ENCODE data around the gene KRTAP10-1. TPM values are rescaled to one million over a fixed set of nuclear protein-coding genes. Genes with fewer than 3 reads are reported as not detected.

Gene KRTAP10-1
- total and polyA plus RNA-seq, 8 donors = not detected

DNA sequence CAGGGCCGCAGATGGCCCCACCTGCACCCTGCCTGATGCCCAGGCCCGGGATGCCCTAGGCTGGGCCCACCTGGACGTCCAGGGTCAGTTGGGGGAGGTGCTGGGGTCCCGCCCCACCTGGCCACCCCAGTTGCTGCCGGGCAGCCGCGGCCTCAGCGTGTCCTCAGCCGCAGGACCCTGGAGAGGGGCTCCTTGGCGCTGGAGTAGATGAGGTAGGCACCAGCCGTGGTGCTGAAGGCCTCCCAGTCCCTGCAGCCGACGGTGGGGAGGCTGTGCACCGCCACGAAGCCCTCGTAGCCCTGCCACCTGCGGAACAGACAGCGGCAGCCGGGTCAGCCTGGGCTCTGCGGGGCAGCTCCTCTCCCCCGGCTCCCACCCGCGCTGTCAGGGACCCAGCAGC, 40.4 kb downstream of the KRTAP10-1 start:
- FAIRE-seq (no peak), DNase-seq (peak in 2 of 6 donors; percentile 50 to 58), ATAC-seq (no peak)
- no peaks in the 10 kb centered on the region for H3K9me3 ChIP-seq
- no peaks in the 10 kb centered on the region for H3K27me3 ChIP-seq
- H3K4me1 ChIP-seq = no peaks in the 10 kb centered on the region
- 80 to 83% methylated on average over 21 to 23 of the region's 23 CpGs for WGBS, 2 donors
- no peak overlapping the region for H3K27ac ChIP-seq
- TF ChIP-seq, protein P1, sequence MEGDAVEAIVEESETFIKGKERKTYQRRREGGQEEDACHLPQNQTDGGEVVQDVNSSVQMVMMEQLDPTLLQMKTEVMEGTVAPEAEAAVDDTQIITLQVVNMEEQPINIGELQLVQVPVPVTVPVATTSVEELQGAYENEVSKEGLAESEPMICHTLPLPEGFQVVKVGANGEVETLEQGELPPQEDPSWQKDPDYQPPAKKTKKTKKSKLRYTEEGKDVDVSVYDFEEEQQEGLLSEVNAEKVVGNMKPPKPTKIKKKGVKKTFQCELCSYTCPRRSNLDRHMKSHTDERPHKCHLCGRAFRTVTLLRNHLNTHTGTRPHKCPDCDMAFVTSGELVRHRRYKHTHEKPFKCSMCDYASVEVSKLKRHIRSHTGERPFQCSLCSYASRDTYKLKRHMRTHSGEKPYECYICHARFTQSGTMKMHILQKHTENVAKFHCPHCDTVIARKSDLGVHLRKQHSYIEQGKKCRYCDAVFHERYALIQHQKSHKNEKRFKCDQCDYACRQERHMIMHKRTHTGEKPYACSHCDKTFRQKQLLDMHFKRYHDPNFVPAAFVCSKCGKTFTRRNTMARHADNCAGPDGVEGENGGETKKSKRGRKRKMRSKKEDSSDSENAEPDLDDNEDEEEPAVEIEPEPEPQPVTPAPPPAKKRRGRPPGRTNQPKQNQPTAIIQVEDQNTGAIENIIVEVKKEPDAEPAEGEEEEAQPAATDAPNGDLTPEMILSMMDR (IDR thresholded peaks at IDR 0.05) = no peak
- H3K36me3 ChIP-seq = no peaks in the 10 kb centered on the region
- H3K4me3 ChIP-seq = no peak overlapping the region
- intact Hi-C loops (cut with DNase I) = no loop called here

DNA sequence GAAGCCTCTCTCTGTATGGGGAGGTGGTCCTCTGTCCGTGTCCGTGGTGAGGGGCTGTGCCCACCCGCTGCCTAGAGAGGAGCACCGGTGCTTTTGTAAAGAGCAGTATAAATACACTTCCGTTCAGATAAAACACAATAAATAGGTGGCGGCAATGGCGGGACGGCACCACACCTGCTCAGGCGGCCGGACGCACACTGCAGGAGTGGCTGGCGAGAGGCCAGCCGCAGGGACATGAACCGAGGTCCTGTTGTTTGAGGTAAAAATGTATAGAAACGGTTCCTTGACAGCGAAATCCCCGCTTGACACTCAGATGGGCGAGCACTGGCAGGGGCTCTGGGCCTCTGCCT, 40.8 kb downstream of the KRTAP10-1 start:
- Histone ChIP-seq H3K9me3 (no peaks in the 10 kb centered on the region), H3K36me3 (no peaks in the 10 kb centered on the region), H3K27ac (no peak overlapping the region), H3K27me3 (no peaks in the 10 kb centered on the region), H3K4me1 (no peaks in the 10 kb centered on the region), H3K4me3 (no peak overlapping the region)
- WGBS, 2 donors = 61 to 78% methylated on average over 17 to 18 of the region's 18 CpGs
- ATAC-seq (no peak), DNase-seq (peak in 1 of 6 donors; percentile 55), FAIRE-seq (no peak)
- intact Hi-C loops (cut with DNase I) = no loop called here
- TF ChIP-seq, protein P1 (IDR thresholded peaks at IDR 0.05) = no peak

DNA sequence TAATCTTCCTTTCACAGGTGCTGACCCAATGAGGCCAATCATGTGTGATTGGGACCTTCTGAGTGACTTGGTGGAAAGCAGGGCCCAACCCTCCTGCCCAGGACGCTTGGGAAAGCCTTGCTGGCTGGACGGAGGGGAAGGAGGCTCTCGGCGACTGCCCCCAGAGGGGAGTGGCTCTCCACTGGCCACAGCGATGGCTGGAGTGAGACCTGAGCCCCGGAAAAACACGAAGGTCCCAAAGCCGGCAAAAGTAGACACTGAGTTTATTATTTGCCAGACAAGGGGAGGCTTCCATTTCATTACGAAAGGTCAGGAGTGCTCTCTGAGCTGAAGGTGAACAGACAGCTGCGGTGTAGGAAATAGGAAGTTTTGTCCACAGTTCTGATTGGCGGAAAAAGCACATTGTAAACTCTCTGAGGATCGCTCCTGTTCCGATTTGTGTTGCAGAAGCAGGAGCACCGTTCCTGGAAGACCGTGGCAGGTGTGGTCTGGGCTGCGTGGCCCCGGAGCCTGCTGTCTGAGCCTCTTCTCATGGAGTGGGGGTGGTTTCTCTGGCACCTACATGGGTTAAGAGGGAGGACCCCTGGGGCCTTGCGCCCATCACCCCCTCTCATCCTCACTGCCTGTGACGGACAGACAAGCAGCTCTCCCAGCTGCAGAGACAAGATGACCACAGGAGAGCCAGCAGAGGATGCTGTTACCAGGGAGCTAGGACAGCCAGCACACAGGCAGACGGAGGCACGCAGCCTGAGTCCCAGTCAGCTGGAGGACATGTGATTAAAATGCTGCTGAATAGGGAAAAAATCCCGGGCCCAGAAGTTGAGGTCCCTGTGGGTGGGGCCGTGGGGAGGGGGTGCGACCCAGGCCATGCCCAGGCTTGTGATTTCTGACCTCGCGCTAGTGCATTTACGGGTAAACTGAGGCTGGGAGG, 41.5 kb downstream of the KRTAP10-1 start:
- WGBS, 2 donors = 50 to 53% methylated on average over 27 of the region's 27 CpGs
- H3K36me3 ChIP-seq = no peaks in the 10 kb centered on the region

DNA sequence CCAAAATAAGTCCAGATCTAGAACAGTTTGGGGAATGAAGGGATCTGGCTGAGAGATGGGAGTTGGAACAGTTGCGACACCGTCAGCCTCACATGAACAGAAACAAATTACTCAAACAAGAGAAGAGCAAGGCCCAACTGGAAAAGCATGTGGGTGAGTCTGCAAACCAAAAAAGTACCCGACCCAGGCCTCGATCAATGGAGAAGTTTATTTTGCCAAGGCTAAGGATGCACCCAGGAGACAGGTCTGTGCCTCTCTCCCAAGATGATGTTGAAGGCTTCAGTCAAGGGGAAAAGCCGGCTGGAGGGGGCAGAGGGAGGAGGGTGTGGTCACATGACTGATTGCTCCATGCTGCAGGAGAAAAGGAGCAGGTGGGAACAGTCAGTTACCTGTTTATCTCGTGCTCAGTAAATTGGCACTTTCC, 42.3 kb downstream of the KRTAP10-1 start:
- H3K4me3 ChIP-seq = no peak overlapping the region
- 47 to 54% methylated on average over 6 of the region's 6 CpGs for WGBS, 2 donors
- intact Hi-C loops (cut with DNase I) = no loop called here
- H3K4me1 ChIP-seq = no peaks in the 10 kb centered on the region
- no peak overlapping the region for H3K27ac ChIP-seq
- FAIRE-seq = no peak
- DNase-seq = peak in 2 of 6 donors; percentile 15 to 30
- H3K36me3 ChIP-seq = no peaks in the 10 kb centered on the region
- H3K9me3 ChIP-seq = no peaks in the 10 kb centered on the region
- TF ChIP-seq, protein P1 (IDR thresholded peaks at IDR 0.05) = no peak
- ATAC-seq = peak; percentile 60 to 92 (median 76)
- H3K27me3 ChIP-seq = no peaks in the 10 kb centered on the region

More for the DNA sequence above, 41.5 kb downstream of the KRTAP10-1 start:
- Histone ChIP-seq H3K4me1 (no peaks in the 10 kb centered on the region), H3K27ac (no peak overlapping the region), H3K27me3 (no peaks in the 10 kb centered on the region), H3K9me3 (no peaks in the 10 kb centered on the region), H3K4me3 (no peak overlapping the region)
- FAIRE-seq (no peak), DNase-seq (peak in 1 of 6 donors; percentile 44), ATAC-seq (peak in 3 of 4 donors; percentile 26 to 50 (median 30))
- TF ChIP-seq, protein P1 (IDR thresholded peaks at IDR 0.05) = no peak
- intact Hi-C loops (cut with DNase I) = no loop called here

All from pancreas (tissue), 10 donors.